Activated CD4-positive, alpha-beta T cell treated with anti-CD3 and anti-CD28 coated beads, Interleukin-2, Interleukin-4, amounts not matched to agents 100 ng/mL and 50 ng/mL, durations not matched to agents 16 hours and 8 hours (primary cell): ENCODE results near the gene GFRA4.
A peak's percentile ranks its signal among the peaks of the same experiment; 100 is the strongest.

Experiments used
- DNase-seq: peaks from one replicate; pipeline ENCODE4 v3.0.0-alpha.2; 2020; ENCODE audit warnings: low spot score

The GFRA4 gene, protein sequence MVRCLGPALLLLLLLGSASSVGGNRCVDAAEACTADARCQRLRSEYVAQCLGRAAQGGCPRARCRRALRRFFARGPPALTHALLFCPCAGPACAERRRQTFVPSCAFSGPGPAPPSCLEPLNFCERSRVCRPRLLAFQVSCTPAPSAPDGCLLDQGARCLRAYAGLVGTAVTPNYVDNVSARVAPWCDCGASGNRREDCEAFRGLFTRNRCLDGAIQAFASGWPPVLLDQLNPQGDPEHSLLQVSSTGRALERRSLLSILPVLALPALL

GRCh38 chr20:3663031-3663701, at the start of gene GFRA4:
Gene GFRA4 (minus strand): TSS chr20:3663399. CDS start chr20:3663399, 0 bp downstream.
- DNase-seq: no peak

GRCh38 chr20:3712279-3712873, 49.2 kb upstream of the GFRA4 start, which contains the start of gene SIGLEC1:
Gene SIGLEC1 (minus strand): TSS chr20:3712600. CDS start chr20:3707128, 5,472 bp downstream.
- no peak for DNase-seq

GRCh38 chr20:3711484-3711941, 48.3 kb upstream of the GFRA4 start:
- no peak for DNase-seq

- DNase-seq: peak; percentile 70
Observed at GRCh38 chr20:3710703-3711483, 47.7 kb upstream of the GFRA4 start.

DNA sequence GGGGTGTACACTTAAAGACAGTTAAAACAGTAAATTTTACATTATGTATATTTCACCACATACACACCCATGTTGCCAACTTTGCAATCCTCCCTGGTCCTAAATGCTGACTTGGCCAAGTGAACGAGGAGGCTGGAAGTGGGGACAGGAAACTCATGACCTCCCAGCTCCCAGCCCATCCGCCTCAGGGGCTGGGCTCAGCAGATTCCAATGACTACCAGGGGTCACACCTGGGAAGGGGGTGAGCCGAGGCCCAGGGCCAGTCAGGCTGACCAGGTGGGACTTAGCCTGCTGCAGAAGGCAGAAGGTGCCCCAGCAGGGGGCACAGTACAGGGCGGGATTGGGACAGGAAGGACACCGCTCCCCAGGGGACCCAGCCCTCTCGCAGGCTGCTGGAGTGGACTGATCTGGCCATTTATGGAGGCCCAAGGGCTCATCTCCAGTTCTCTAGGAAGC, 46.8 kb upstream of the GFRA4 start:
- DNase-seq: no peak

DNA sequence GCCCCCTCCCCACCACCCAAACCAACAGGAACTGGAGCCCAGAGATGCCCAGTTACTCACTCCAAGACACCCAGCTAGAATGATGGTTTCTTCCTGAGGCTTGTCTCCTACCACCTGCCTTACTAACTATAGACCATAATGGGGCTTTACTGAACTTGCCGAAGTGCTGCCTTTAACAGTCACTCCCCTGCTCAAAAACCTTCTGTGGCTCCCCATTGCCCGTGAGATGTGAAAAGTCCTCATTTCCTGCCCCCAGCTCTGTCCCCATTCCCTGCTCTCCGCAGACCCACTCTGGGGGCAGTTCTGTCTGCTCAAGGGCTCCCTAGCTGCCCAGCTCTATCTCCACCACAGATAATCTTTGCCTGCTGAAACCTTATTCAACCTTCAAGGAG, 44.3 kb upstream of the GFRA4 start:
- DNase-seq: no peak

DNA sequence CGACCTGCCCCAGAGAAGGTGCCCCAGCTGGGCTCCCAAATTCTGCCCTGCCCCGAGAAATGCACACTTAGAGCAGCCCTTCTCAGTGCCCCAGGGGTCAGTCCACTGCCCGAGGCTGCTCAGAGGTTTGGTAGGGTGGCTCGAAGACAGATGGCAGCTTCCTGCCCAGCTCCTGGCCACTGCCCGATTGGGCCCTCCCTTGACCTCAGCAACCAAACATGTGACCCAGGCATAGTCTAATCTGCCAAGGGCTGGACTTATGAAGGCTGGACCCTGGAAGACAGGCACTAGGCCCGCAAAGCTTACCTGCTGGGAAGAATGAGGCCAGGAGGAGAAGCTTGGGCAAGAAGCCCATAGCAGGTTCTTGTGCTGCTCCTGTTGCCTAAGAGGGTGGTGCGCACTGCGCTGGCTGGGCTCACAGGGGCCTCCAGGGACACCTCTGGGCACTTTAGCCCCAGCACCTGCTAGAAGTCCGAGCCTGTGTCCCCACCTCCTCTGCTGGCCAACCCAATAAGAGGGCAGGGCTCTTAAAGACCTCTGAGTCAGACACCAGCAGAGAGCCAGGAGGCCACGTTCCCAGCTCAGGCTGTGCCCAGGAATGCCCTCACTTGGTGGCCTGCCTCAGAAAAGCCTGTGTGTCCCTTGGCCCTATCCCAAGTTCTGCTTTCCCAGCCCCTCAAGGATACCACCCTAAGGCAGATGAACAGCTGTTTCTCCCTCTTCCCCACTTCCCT, 43.7 kb upstream of the GFRA4 start:
- no peak for DNase-seq

GRCh38 chr20:3705970-3706739, 43.0 kb upstream of the GFRA4 start:
- no peak for DNase-seq

DNA sequence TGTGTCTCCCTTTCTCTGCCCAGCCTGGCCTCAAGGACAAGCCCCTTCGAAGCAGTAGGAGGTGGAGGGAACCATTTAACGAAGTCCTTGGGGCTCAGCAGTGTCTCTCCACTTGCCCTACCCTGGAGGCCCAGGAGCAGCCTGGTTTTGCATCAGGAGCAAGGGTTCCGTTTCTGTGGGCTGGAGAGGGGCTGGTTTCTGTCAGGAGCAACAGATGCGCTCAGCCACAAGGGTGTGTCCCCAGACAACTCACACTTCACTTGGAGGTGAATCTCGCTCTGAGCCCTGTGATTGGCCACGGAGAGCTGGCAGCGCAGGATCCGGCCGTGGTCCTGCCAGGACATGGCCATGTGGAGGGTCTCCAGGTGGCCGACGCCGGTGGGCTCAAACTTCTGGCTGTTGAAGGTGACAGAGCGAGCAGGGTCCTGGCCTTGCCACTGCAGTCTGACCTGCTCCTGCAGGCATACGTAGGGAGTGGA, 42.3 kb upstream of the GFRA4 start:
- DNase-seq: no peak

DNA sequence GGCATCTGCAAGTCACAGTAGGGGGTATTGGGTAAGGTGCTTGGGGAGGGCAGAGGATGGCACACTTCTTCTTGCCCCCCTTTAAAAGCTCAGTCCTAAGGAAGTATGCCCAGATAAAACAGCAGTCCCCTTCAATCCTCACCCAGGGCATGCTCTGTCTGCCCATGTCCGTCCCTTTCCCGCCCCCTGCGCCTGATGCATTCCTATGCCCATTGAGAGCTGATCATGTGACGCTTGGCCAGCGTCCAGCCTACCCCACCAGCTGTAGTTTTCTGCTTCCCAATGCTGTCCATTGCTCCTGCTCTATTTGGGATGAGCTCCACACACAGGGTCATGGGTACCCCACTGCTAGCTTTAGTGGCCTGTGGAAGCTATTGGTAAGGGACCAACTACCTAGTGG, 40.9 kb upstream of the GFRA4 start:
- DNase-seq: no peak

GRCh38 chr20:3702611-3703391, 39.6 kb upstream of the GFRA4 start:
- no peak for DNase-seq

DNA sequence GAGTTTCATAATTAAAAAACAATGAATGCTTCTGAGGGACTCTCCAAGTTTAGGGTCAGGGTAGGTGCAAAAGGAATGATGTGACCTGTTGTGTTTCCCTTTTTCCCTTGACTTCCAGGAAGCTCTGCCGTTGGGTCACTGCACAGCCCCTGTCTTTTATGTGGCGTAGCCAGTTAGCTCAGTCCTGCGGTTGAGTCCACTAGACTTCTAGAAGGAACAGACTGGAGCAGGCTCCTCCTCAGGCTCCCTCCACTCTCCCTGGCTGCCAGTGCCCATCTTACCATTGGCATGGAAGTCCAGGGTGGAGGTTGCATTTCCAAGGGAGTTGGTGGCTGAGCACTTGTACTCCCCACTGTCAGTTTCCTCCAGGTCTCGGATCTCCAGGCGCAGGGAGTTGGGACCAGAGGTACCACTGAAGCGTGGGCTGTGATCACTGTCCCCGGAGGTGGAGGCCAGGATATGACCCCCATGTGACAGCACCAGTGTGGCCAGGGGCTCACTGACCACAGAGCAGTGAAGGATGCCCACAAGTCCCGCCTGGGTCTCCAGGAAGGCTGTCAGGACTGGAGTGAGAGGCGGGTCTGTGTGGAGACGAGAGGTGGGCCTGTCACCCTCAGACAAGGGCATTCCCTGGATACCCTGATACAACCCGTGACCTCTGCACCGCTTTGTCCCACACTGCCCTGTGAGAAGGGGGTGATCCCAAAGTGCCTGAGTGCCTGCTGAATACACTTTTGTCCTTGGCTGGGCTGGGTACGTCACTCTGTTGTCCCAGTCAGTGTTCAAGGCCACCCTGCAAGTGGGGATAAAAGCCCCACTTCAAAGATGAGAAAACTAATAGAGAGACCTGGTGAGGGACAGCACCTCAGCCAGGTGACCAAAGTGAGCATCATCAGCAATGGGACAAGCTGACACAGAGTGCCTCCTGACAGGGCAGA, 38.1 kb upstream of the GFRA4 start:
- DNase-seq: no peak

DNA sequence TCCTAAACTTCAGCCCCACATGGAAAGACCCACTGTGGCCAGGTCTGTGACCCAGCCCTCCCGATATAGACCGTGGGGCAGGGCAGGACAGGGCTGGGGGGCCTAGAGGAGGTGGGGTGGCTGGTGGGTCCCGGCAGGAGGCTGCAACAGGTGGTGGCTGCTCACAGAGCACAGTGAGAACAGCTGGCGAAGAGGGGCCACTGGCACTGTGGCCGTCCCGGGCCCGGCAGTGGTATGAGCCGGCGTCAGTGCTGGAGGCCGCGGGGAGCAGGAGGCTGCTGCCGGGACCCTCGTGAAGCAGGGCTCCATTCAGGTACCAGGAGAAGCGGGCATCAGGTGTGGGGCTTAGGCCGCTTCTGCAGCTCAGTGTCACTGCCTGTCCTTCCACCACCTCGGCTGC, 35.8 kb upstream of the GFRA4 start:
- DNase-seq: no peak

DNA sequence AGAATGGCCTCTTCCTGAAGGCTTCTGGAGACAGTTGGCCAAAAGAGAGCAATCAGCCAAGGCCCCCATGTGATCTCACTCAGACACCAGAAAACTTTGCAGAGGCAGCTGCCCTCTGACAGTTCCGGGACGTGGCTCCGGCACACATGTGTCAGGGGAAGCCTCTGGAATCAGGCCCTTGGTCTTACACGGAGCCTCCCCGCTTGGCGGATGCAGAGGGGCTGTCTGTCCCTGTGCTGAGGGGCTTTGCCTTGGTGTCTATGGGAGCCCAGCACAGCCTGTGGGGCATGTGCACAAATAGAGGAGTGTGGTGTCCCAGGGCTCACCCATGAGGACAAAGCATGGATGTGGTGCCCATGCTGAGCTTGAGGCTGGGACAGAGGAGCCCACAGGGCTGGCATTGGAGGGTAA, 35.4 kb upstream of the GFRA4 start:
- DNase-seq: no peak

GRCh38 chr20:3697588-3698305, 34.5 kb upstream of the GFRA4 start:
- DNase-seq: no peak

GRCh38 chr20:3696745-3697587, 33.8 kb upstream of the GFRA4 start:
- no peak for DNase-seq

DNA sequence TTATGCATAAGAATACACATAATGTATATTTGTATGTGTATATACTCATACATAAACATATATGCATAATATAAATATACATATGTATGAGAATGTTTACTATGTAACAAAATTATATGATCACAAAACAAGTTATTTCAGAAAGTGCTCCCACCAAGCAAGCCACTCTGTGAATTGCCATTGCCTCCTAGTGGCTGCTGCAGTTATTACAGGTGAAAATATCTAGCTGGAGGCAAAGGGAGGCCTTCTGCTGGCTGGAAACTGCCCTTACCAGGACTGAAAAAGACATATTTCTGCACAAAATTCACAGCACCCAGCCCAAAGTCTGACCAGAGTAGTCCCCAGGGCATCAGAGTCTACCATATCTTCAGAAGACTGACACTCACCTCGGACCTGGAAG, 33.0 kb upstream of the GFRA4 start:
- DNase-seq: peak; percentile 21
